Fibroblast of lung (primary cell): ENCODE measurements around the gene CLCF1. TPM values are rescaled to one million over a fixed set of nuclear protein-coding genes. Genes with fewer than 3 reads are reported as not detected.

Experiments used
- DNase-seq, 2 donors: peaks; one replicate each; pipeline versions ENCODE4 v3.0.0 to v3.0.0-alpha.2; 2010; ENCODE audit warnings: low read depth in 2 of 2
- H2AFZ ChIP-seq: 2 replicates; pipeline ENCODE4 v1.5.1; 2012; ENCODE audit warnings: low read length, control low read depth, inconsistent platforms
- H3K27ac ChIP-seq: 2 replicates; pipeline ENCODE4 v1.5.1; 2011; ENCODE audit warnings: low read length, control low read depth; ENCODE audit not compliant: insufficient read depth
- H3K27me3 ChIP-seq: 2 replicates; pipeline ENCODE4 v1.5.1; 2011; ENCODE audit warnings: mild to moderate bottlenecking, low read length; ENCODE audit not compliant: control insufficient read depth, insufficient read depth
- H3K36me3 ChIP-seq: 2 replicates; pipeline ENCODE4 v1.5.1; 2011; ENCODE audit warnings: low read length; ENCODE audit not compliant: control insufficient read depth, insufficient read depth
- H3K4me1 ChIP-seq: 2 replicates; pipeline ENCODE4 v1.5.1; 2011; ENCODE audit warnings: low read length; ENCODE audit not compliant: control insufficient read depth, insufficient read depth; ENCODE audit errors: extremely low read depth
- H3K4me2 ChIP-seq: 2 replicates; pipeline ENCODE4 v1.5.1; 2011; ENCODE audit warnings: low read length, control low read depth; ENCODE audit not compliant: insufficient read depth; ENCODE audit errors: extremely low read depth
- H3K4me3 ChIP-seq, 4 experiments: fragments of 200-600 bp in 1 of 4; sonication (generic) in 1 of 4; replicated peaks in 1 of 4; 2 replicates each; pipeline ENCODE4 v1.5.1; 2011 to 2016; ENCODE audit warnings: low read length in 4 of 4, low read depth in 3 of 4, mild to moderate bottlenecking in 3 of 4, control low read depth in 2 of 4, inconsistent platforms in 1 of 4, mixed read lengths in 1 of 4; ENCODE audit not compliant: insufficient read depth in 1 of 4; ENCODE audit errors: control extremely low read depth in 1 of 4
- H3K79me2 ChIP-seq: 2 replicates; pipeline ENCODE4 v1.5.1; 2012; ENCODE audit warnings: mild to moderate bottlenecking, low read length, inconsistent platforms; ENCODE audit not compliant: control insufficient read depth, insufficient read depth
- H3K9ac ChIP-seq: 2 replicates; pipeline ENCODE4 v1.5.1; 2011; ENCODE audit warnings: mild to moderate bottlenecking, low read length, control low read depth; ENCODE audit not compliant: insufficient read depth
- H3K9me3 ChIP-seq: 2 replicates; pipeline ENCODE4 v1.5.1; 2012; ENCODE audit warnings: low read depth, low read length; ENCODE audit not compliant: control insufficient read depth, insufficient read depth
- H4K20me1 ChIP-seq: 2 replicates; pipeline ENCODE4 v1.5.1; 2011; ENCODE audit warnings: low read length; ENCODE audit not compliant: control insufficient read depth, insufficient read depth; ENCODE audit errors: extremely low read depth
- EZH2 ChIP-seq: IDR thresholded peaks from 2 replicates; pipeline ENCODE4 v1.5.1; 2012; ENCODE audit warnings: low read length, control low read depth, mild to moderate bottlenecking; ENCODE audit errors: missing control alignments
- polyA plus RNA-seq, 2 donors: library from polyadenylated mRNA; depleted of rRNA in 1 of 2; stranded (reverse) in 1 of 2; unstranded in 1 of 2; fragments of >200 nt; gene quantifications; 2 replicates each; pipeline ENCODE4 v1.2.1, GENCODE V29; 2011 to 2012; ENCODE audit warnings: missing spikeins in 1 of 2
- total RNA-seq: library from RNA; depleted of rRNA; stranded (reverse); fragments of >200 nt; gene quantifications from 2 replicates; pipeline ENCODE4 v1.2.1, GENCODE V29; 2014
- TF ChIP-seq, protein P1 (sequence below), 2 donors: IDR thresholded peaks in 1 of 2; conservative IDR thresholded peaks in 1 of 2; 1 replicate in 1 of 2; 2 replicates in 1 of 2; pipeline ENCODE4 v1.5.1; 2011 to 2012; ENCODE audit warnings: low read length in 2 of 2, control low read depth in 1 of 2, inconsistent platforms in 1 of 2, low read depth in 1 of 2, mild to moderate bottlenecking in 1 of 2

The CLCF1 gene
- total and polyA plus RNA-seq, 2 donors (not counting 1 experiment from before 2014, with no cell fraction given), result 2.3 to 6.0 TPM

DNA sequence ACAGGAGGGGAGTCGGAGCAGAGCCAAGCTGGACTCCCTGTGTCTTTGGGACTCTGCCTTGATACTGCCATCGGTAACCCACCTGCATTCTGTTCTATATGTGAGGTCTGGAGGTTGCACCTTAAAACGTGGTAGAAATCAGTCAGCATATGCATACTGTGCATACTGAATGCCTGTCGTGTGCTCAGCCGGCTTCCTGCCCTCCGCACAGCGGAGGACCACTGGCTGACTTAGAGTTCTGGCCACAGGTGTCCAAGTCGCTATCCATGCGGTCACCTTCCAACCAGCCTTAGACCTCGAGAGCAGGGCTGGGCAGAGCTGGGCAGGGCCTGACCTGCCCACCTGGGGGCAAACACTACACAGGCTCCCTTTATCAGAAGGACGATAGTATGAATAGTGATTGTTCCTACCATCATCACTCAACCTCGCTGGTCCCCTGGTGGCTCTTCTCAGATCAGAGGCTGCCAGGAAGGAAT is 34.3 kb upstream of the CLCF1 start:
- Histone ChIP-seq H3K4me3 (no peak overlapping the region), H4K20me1 (no peaks in the 10 kb centered on the region), H3K36me3 (no peaks in the 10 kb centered on the region), H3K27me3 (peaks cover 21% of the 10 kb centered on the region), H3K9ac (no peak overlapping the region), H3K4me1 (no peaks in the 10 kb centered on the region), H3K9me3 (no peaks in the 10 kb centered on the region), H3K4me2 (no peak overlapping the region), H3K27ac (no peak overlapping the region), H3K79me2 (no peaks in the 10 kb centered on the region), H2AFZ (no peak overlapping the region)
- no peak for DNase-seq
- TF ChIP-seq, protein P1, sequence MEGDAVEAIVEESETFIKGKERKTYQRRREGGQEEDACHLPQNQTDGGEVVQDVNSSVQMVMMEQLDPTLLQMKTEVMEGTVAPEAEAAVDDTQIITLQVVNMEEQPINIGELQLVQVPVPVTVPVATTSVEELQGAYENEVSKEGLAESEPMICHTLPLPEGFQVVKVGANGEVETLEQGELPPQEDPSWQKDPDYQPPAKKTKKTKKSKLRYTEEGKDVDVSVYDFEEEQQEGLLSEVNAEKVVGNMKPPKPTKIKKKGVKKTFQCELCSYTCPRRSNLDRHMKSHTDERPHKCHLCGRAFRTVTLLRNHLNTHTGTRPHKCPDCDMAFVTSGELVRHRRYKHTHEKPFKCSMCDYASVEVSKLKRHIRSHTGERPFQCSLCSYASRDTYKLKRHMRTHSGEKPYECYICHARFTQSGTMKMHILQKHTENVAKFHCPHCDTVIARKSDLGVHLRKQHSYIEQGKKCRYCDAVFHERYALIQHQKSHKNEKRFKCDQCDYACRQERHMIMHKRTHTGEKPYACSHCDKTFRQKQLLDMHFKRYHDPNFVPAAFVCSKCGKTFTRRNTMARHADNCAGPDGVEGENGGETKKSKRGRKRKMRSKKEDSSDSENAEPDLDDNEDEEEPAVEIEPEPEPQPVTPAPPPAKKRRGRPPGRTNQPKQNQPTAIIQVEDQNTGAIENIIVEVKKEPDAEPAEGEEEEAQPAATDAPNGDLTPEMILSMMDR (conservative IDR thresholded peaks at IDR 0.05 in 1 of 2, IDR thresholded peaks at IDR 0.05 in 1 of 2; ENCODE audit: low read depth in 1 of 2, low read length in 2 of 2), result no peak
- peak; percentile 77 for TF ChIP-seq EZH2

DNA sequence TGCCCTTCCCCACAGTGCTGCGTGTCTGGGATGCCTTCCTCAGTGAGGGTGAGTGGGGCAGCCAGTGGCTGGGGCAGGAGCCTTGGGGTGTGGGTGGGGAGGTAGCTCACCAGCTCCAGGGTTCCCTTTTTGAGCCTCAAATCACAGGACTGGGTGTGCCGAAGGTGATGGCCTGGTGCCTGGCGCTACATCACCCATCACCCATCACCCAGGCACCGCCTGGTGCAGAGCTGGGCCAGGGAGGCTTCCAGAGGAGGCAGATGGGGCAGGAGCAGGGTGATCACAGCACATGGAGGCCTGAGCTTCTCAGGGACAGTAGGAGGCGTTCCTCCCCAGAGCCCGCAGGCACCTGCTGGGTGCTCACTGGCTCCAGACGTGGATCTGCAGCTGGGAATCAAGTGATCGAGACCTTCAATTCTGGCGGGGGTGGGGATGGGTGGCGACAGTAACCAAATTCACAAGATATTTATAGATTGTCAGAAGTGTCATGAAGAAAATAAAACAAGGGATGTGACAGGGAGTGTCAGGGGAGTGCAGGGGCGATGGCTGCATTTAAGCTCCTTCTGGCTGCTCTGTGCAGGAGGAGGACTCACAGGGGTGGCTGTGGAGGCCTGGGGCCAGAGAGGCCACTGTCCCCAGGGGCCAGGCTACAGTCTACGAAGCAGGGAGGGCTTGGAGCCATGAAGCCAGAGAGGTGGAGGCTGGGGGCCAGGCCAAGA is 33.7 kb upstream of the CLCF1 start:
- H3K4me1 ChIP-seq, result no peaks in the 10 kb centered on the region
- no peak overlapping the region for H3K4me3 ChIP-seq
- no peak overlapping the region for H3K27ac ChIP-seq
- no peaks in the 10 kb centered on the region for H3K79me2 ChIP-seq
- H4K20me1 ChIP-seq, result no peaks in the 10 kb centered on the region
- no peaks in the 10 kb centered on the region for H3K36me3 ChIP-seq
- TF ChIP-seq, protein P1 (conservative IDR thresholded peaks at IDR 0.05 in 1 of 2, IDR thresholded peaks at IDR 0.05 in 1 of 2; ENCODE audit: low read depth in 1 of 2, low read length in 2 of 2), result no peak
- TF ChIP-seq EZH2, result no peak
- no peak overlapping the region for H3K9ac ChIP-seq
- no peak overlapping the region for H3K4me2 ChIP-seq
- no peak overlapping the region for H2AFZ ChIP-seq
- peaks cover 21% of the 10 kb centered on the region for H3K27me3 ChIP-seq
- H3K9me3 ChIP-seq, result no peaks in the 10 kb centered on the region
- DNase-seq, result no peak

DNA sequence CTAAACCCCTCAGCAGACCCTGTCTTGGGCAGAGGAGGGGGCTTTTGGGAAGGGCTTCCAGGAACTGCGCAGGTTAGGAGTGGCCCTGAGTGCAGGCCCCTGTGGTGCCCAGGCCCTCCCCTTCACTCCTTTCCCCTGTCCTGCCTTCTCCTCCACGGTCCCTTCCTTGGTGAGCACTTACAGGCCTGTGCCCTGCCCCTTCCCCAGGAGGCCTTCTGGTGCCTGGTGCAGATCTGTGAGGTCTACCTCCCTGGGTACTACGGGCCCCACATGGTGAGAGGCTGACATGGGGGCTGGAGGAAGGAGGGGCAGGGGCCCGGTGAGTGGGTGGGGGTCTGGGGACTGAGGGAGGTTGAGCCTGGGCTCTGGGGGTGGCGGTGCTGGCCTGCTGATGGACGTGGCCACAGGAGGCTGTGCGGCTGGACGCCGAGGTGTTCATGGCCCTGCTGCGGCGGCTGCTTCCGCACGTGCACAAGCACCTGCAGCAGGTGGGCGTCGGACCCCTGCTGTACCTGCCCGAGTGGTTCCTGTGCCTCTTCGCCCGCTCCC is 33.1 kb upstream of the CLCF1 start:
- peaks cover 16% of the 10 kb centered on the region for H3K27me3 ChIP-seq
- H4K20me1 ChIP-seq, result no peaks in the 10 kb centered on the region
- H3K9ac ChIP-seq, result no peak overlapping the region
- TF ChIP-seq, protein P1 (conservative IDR thresholded peaks at IDR 0.05 in 1 of 2, IDR thresholded peaks at IDR 0.05 in 1 of 2; ENCODE audit: low read depth in 1 of 2, low read length in 2 of 2), result no peak
- no peak for TF ChIP-seq EZH2
- no peak overlapping the region for H2AFZ ChIP-seq
- H3K79me2 ChIP-seq, result no peaks in the 10 kb centered on the region
- DNase-seq, result no peak
- H3K4me1 ChIP-seq, result no peaks in the 10 kb centered on the region
- H3K27ac ChIP-seq, result no peak overlapping the region
- H3K4me2 ChIP-seq, result no peak overlapping the region
- H3K36me3 ChIP-seq, result no peaks in the 10 kb centered on the region
- no peaks in the 10 kb centered on the region for H3K9me3 ChIP-seq
- H3K4me3 ChIP-seq, result no peak overlapping the region
